ENCODE data around the gene PTGDR.

- TF ChIP-seq CTCF (IDR thresholded peaks at IDR 0.05) (no peak), JUND (IDR thresholded peaks at IDR 0.05) (no peak)
- TF ChIP-seq, protein P1, sequence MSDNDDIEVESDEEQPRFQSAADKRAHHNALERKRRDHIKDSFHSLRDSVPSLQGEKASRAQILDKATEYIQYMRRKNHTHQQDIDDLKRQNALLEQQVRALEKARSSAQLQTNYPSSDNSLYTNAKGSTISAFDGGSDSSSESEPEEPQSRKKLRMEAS (IDR thresholded peaks at IDR 0.05; ENCODE audit: low read depth): no peak
Observed at GRCh38 chr14:52314595-52315354, 47.3 kb downstream of the PTGDR start.

Data from SK-N-SH (cell line).